ENCODE results near the gene PMFBP1. TPM values are rescaled to one million over a fixed set of nuclear protein-coding genes. Genes with fewer than 3 reads are reported as not detected.

Gene PMFBP1
- total and polyA plus RNA-seq, 10 of the 15 experiments (the other 5 are each of a cell fraction or from before 2014, with no cell fraction given): 0.40 to 2.3 (median 1.1) TPM

DNA sequence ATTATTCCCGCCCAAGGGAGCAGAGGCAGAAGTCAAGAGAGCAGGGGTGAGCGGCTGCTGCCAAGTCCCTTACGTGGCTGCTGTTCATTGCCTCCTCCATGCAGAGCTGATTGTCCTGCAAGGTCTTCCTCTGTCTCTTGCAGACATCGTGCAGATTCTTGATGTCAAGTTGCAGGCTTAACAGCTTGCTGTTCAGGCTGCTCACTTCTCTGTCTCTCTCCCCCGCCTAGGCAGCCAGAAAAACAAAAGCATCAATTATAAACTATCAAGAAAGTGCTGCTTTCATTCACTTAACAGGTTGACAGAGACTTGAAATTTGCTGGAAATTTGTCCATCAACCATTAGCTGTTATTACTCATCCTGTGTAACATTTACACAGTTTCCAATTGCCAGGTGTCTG, 7.3 kb downstream of the PMFBP1 start:
- no peaks in the 10 kb centered on the region for H3K36me3 ChIP-seq (ENCODE audit: control insufficient read depth in 2 of 2, insufficient read depth in 2 of 2, low read length in 1 of 2)
- in situ Hi-C loops (cut with MboI): no loop called here
- no TSS peak for BruUV-seq (replicated peaks)
- intact Hi-C loops (cut with micrococcal nuclease; ENCODE audit: unreplicated experiment): no loop called here
- H3K27ac ChIP-seq (ENCODE audit: control insufficient read depth, insufficient read depth): no peak overlapping the region
- no peaks in the 10 kb centered on the region for H3K27me3 ChIP-seq (replicated peaks in 1 of 2; ENCODE audit: control insufficient read depth in 2 of 2, insufficient read depth in 2 of 2, low read length in 1 of 2)
- WGBS (ENCODE audit: insufficient coverage, insufficient replicate concordance, low lambda C conversion rate, missing lambda C conversion rate): 45% methylated on average over 5 of the region's 5 CpGs
- SMC1A ChIA-PET (ENCODE audit: uncharacterized antibody, unreplicated experiment): no interaction called here
- no peaks in the 10 kb centered on the region for H3K79me2 ChIP-seq (ENCODE audit: control insufficient read depth, insufficient read depth, low read length)
- no peaks in the 10 kb centered on the region for H3K9me3 ChIP-seq (replicated peaks; ENCODE audit: control insufficient read depth, insufficient read depth, low read length)
- no peak overlapping the region for H3K9ac ChIP-seq (ENCODE audit: control insufficient read depth, insufficient read depth, low read length)
- CTCF ChIA-PET: no interaction called here
- H2AFZ ChIP-seq (ENCODE audit: control insufficient read depth, low read depth, low read length): no peak overlapping the region
- FAIRE-seq (no peak), ATAC-seq (no peak), DNase-seq (ENCODE audit: low read depth, low spot score) (no peak)
- POLR2A ChIA-PET: no interaction called here
- no peak overlapping the region for H3K4me3 ChIP-seq
- TF ChIP-seq STAT1 (conservative IDR thresholded peaks at IDR 0.05): no peak
- TF ChIP-seq, protein P1, sequence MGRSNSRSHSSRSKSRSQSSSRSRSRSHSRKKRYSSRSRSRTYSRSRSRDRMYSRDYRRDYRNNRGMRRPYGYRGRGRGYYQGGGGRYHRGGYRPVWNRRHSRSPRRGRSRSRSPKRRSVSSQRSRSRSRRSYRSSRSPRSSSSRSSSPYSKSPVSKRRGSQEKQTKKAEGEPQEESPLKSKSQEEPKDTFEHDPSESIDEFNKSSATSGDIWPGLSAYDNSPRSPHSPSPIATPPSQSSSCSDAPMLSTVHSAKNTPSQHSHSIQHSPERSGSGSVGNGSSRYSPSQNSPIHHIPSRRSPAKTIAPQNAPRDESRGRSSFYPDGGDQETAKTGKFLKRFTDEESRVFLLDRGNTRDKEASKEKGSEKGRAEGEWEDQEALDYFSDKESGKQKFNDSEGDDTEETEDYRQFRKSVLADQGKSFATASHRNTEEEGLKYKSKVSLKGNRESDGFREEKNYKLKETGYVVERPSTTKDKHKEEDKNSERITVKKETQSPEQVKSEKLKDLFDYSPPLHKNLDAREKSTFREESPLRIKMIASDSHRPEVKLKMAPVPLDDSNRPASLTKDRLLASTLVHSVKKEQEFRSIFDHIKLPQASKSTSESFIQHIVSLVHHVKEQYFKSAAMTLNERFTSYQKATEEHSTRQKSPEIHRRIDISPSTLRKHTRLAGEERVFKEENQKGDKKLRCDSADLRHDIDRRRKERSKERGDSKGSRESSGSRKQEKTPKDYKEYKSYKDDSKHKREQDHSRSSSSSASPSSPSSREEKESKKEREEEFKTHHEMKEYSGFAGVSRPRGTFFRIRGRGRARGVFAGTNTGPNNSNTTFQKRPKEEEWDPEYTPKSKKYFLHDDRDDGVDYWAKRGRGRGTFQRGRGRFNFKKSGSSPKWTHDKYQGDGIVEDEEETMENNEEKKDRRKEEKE (IDR thresholded peaks at IDR 0.05): no peak
- RAD21 ChIA-PET (ENCODE audit: unreplicated experiment): no interaction called here
- H3K4me2 ChIP-seq (ENCODE audit: control insufficient read depth, insufficient read depth): no peak overlapping the region
- H3K4me1 ChIP-seq (ENCODE audit: control insufficient read depth, insufficient read depth, low read length): no peaks in the 10 kb centered on the region
- H4K20me1 ChIP-seq (ENCODE audit: control insufficient read depth, insufficient read depth): no peaks in the 10 kb centered on the region

GRCh38 chr16:72162105-72162692, 9.8 kb downstream of the PMFBP1 start:
- H3K9ac ChIP-seq (ENCODE audit: control insufficient read depth, insufficient read depth, low read length): no peak overlapping the region
- ChIA-PET SMC1A (ENCODE audit: uncharacterized antibody, unreplicated experiment) (interaction anchor here (0.8 kb wide), 2 partner anchors 13 to 632 kb away, joined by 3 read pairs; no protein-coding TSS in a partner anchor), CTCF (interaction anchor here (1.0 kb wide), 1 partner anchor 37 kb away, joined by 4 read pairs; no protein-coding TSS in a partner anchor), POLR2A (no interaction called here), RAD21 (ENCODE audit: unreplicated experiment) (no interaction called here)
- DNase-seq (ENCODE audit: low read depth, low spot score): no peak
- in situ Hi-C loops (cut with MboI): no loop called here
- H3K27me3 ChIP-seq (replicated peaks in 1 of 2; ENCODE audit: control insufficient read depth in 2 of 2, insufficient read depth in 2 of 2, low read length in 1 of 2): no peaks in the 10 kb centered on the region
- no peaks in the 10 kb centered on the region for H3K79me2 ChIP-seq (ENCODE audit: control insufficient read depth, insufficient read depth, low read length)
- no peak overlapping the region for H3K27ac ChIP-seq (ENCODE audit: control insufficient read depth, insufficient read depth)
- intact Hi-C loops (cut with micrococcal nuclease; ENCODE audit: unreplicated experiment): no loop called here
- no peak for TF ChIP-seq NFIC (IDR thresholded peaks at IDR 0.05; ENCODE audit: low read depth, low read length)
- H3K4me3 ChIP-seq: no peak overlapping the region
- no peaks in the 10 kb centered on the region for H3K4me1 ChIP-seq (ENCODE audit: control insufficient read depth, insufficient read depth, low read length)
- H3K36me3 ChIP-seq (ENCODE audit: control insufficient read depth in 2 of 2, insufficient read depth in 2 of 2, low read length in 1 of 2): no peaks in the 10 kb centered on the region
- BruUV-seq (replicated peaks): no TSS peak
- no peak overlapping the region for H2AFZ ChIP-seq (ENCODE audit: control insufficient read depth, low read depth, low read length)
- H4K20me1 ChIP-seq (ENCODE audit: control insufficient read depth, insufficient read depth): no peaks in the 10 kb centered on the region
- no peaks in the 10 kb centered on the region for H3K9me3 ChIP-seq (replicated peaks; ENCODE audit: control insufficient read depth, insufficient read depth, low read length)
- H3K4me2 ChIP-seq (ENCODE audit: control insufficient read depth, insufficient read depth): no peak overlapping the region
- no peak for ATAC-seq
- 51% methylated on average over 6 of the region's 6 CpGs for WGBS (ENCODE audit: insufficient coverage, insufficient replicate concordance, low lambda C conversion rate, missing lambda C conversion rate)
- no peak for FAIRE-seq
